Activated T-helper 17 cell treated with anti-CD3 and anti-CD28 coated beads, Interleukin-2, amount 50 U/mL, for 72 hours (primary cell): ENCODE data around the gene SLC9B2. TPM values are rescaled to one million over a fixed set of nuclear protein-coding genes. Genes with fewer than 3 reads are reported as not detected.
"Not testable (repeated sequence)": the region's sequence is repeated elsewhere in the genome, so short reads cannot be mapped to it uniquely, and the experiment has no call there.

ENCODE experiments used
- ATAC-seq: fragments of 150-1000 bp; cut with Tn5 transposase; replicated peaks from 2 replicates; pipeline ENCODE4 v1.10.0; 2021; ENCODE audit warnings: mild to moderate bottlenecking, moderate library complexity
- H3K27ac Mint-ChIP-seq: one replicate; pipeline ENCODE4 v1.8.0; 2022; ENCODE audit warnings: mixed read lengths
- H3K27me3 Mint-ChIP-seq: one replicate; pipeline ENCODE4 v1.8.0; 2022; ENCODE audit warnings: mixed read lengths
- H3K36me3 Mint-ChIP-seq: one replicate; pipeline ENCODE4 v1.8.0; 2022; ENCODE audit warnings: low read depth, mild to moderate bottlenecking, mixed read lengths
- H3K4me1 Mint-ChIP-seq: one replicate; pipeline ENCODE4 v1.8.0; 2022; ENCODE audit warnings: mixed read lengths
- H3K4me3 Mint-ChIP-seq: one replicate; pipeline ENCODE4 v1.8.0; 2022; ENCODE audit warnings: mild to moderate bottlenecking, mixed read lengths
- H3K9me3 Mint-ChIP-seq: one replicate; pipeline ENCODE4 v1.8.0; 2022; ENCODE audit warnings: mixed read lengths
- total RNA-seq, 2 donors: library from RNA; stranded (reverse); gene quantifications; one replicate each; pipeline ENCODE4 v1.2.3, GENCODE V29; 2022

Gene SLC9B2
- total RNA-seq, 2 donors from 2014 or later: 26.0 to 36.5 TPM

- peak overlapping the region; percentile 89 for H3K4me3 Mint-ChIP-seq
- no peaks in the 10 kb centered on the region for H3K36me3 Mint-ChIP-seq
- no peak for ATAC-seq
- no peaks in the 10 kb centered on the region for H3K4me1 Mint-ChIP-seq
- peak overlapping the region; percentile 95 for H3K27ac Mint-ChIP-seq
- H3K9me3 Mint-ChIP-seq: no peaks in the 10 kb centered on the region
- H3K27me3 Mint-ChIP-seq: no peaks in the 10 kb centered on the region
Measured at GRCh38 chr4:103018391-103019307, 57.9 kb downstream of the SLC9B2 start.

DNA sequence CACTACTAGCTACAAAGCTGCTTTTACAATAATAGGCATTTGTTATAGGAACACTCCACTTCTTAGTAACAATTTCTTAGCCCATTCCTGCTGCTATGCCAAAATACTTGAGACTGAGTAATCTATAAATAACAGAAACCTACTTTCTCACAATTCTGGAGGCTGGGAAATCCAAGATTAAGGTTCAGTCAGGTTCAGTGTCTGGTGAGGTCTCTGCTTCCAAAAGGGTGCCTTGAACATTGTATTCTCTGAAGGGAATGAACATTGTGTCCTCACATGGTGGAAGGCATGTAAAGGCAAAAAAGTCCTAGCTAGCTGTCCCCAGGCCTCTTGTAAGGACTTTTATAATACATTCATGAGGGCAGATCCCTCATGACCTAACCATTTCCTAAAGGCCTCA lies 64.0 kb downstream of the SLC9B2 start:
- no peak for ATAC-seq
- Mint-ChIP-seq H3K36me3 (no peaks in the 10 kb centered on the region), H3K27me3 (no peaks in the 10 kb centered on the region), H3K27ac (peak overlapping the region; percentile 30), H3K4me3 (no peak overlapping the region), H3K9me3 (no peaks in the 10 kb centered on the region), H3K4me1 (peaks cover 4% of the 10 kb centered on the region)

GRCh38 chr4:103012060-103012459 lies 64.5 kb downstream of the SLC9B2 start:
- Mint-ChIP-seq H3K27me3 (no peaks in the 10 kb centered on the region), H3K36me3 (no peaks in the 10 kb centered on the region), H3K4me3 (no peak overlapping the region), H3K4me1 (peaks cover 4% of the 10 kb centered on the region), H3K9me3 (no peaks in the 10 kb centered on the region), H3K27ac (peak overlapping the region; percentile 30)
- no peak for ATAC-seq

DNA sequence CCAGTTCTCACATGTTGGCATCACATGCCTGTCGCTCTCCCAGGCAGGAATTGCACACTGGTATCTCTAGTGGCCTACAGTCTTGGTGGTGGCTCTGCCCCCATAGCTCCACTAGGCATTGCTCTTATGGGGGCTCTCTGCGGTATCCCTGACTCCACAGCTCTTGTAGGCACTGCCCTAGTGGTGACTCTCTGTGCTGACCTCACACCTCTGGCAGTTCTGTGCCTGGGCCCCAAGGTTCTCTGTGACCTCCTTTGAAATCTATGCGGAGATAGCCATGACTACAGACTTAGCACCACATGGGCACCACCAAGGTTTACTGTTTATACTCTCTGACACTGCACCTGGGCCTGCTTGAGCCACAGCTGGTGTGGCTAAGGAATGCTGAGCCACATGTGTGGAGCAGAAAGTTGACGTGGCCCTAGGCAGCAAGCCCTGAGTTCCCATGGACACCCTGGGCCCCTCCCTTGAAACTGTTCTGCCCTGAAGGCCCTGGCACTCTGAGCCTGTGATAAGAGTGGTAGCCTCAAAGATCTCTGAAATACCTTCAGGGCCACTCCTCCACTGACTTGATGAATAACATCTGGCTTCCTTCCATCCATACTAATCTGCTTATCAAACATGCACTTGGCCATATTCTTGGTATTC lies 65.1 kb downstream of the SLC9B2 start:
- no peaks in the 10 kb centered on the region for H3K9me3 Mint-ChIP-seq
- no peak overlapping the region for H3K27ac Mint-ChIP-seq
- H3K4me1 Mint-ChIP-seq: peaks cover 4% of the 10 kb centered on the region
- H3K4me3 Mint-ChIP-seq: no peak overlapping the region
- no peaks in the 10 kb centered on the region for H3K36me3 Mint-ChIP-seq
- ATAC-seq: no peak
- H3K27me3 Mint-ChIP-seq: no peaks in the 10 kb centered on the region

DNA sequence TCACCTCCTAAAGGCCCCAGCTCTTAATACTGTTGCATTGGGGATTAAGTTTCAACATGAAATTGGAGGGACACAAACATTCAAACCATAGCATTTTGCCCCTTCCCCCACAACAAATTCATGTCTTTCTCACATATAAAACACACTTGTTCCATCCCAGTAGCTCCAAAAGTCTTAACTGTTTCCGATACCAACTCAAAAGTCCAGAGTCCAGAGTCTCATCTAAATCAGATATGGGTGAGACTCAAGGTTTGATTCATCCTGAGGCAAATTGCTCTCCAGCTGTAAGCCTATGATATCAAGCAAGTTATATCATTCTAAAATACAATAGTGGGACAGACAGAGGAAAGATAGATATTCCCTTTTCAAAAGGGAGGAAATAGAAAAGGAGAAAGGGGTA lies 65.8 kb downstream of the SLC9B2 start:
- no peak for ATAC-seq
- Mint-ChIP-seq H3K4me1 (peaks cover 4% of the 10 kb centered on the region), H3K9me3 (no peaks in the 10 kb centered on the region), H3K27ac (no peak overlapping the region), H3K27me3 (no peaks in the 10 kb centered on the region), H3K4me3 (no peak overlapping the region), H3K36me3 (no peaks in the 10 kb centered on the region)

- Mint-ChIP-seq H3K27me3 (no peaks in the 10 kb centered on the region), H3K9me3 (no peaks in the 10 kb centered on the region), H3K27ac (no peak overlapping the region), H3K4me1 (peaks cover 4% of the 10 kb centered on the region), H3K36me3 (no peaks in the 10 kb centered on the region), H3K4me3 (no peak overlapping the region)
- ATAC-seq: peak; percentile 70
Measured at GRCh38 chr4:103008875-103009729, 67.5 kb downstream of the SLC9B2 start.

GRCh38 chr4:103002551-103002950 lies 74.0 kb downstream of the SLC9B2 start:
- Mint-ChIP-seq H3K27ac (no peak overlapping the region), H3K4me3 (no peak overlapping the region), H3K36me3 (no peaks in the 10 kb centered on the region)

DNA sequence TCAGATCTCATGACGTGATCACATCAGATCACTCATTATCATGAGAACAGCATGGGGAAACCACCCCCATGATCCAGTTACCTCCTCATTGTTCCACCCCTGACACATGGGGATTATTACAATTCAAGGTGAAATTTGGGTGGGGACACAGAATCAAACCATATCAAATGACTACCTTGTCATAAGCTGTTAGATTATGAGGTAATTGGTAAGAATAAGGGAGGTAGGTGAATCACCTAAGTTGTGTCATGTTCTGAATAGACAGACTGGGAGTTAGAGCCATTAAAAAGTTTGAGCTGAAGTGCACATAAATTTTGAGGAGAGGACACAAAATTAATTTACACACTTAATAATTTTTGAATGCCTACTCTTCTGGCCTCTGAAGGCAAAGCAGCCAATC lies 81.8 kb downstream of the SLC9B2 start:
- Mint-ChIP-seq H3K4me3 (no peak overlapping the region), H3K36me3 (no peaks in the 10 kb centered on the region), H3K27ac (no peak overlapping the region), H3K27me3 (no peaks in the 10 kb centered on the region), H3K4me1 (no peaks in the 10 kb centered on the region), H3K9me3 (no peaks in the 10 kb centered on the region)
- no peak for ATAC-seq

More at GRCh38 chr4:103002551-103002950, 74.0 kb downstream of the SLC9B2 start:
- no peak for ATAC-seq
- H3K4me1 Mint-ChIP-seq: no peaks in the 10 kb centered on the region
- no peaks in the 10 kb centered on the region for H3K27me3 Mint-ChIP-seq
- peaks cover 8% of the 10 kb centered on the region for H3K9me3 Mint-ChIP-seq

DNA sequence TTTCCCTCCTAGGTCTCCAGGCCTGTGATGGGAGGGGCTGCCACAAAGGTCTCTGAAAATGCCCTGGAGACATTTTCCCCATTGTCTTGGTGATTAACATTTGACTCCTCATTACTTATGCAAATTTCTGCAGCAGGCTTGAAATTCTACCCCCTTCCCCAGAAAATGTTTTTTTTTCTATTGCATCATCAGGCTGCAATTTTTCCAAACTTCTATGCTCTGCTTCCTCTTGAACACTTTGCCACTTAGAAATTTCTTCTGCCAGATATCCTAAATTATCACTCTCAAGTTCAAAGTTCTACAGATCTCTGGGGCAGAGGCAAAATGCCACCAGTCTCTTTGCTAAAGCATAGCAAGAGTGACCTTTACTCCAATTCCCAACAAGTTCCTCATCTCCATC lies 82.6 kb downstream of the SLC9B2 start:
- not testable (repeated sequence) for H3K9me3 Mint-ChIP-seq, ATAC-seq, H3K27ac Mint-ChIP-seq, H3K4me1 Mint-ChIP-seq, H3K27me3 Mint-ChIP-seq, H3K36me3 Mint-ChIP-seq, H3K4me3 Mint-ChIP-seq

GRCh38 chr4:102988429-102989020 lies 88.0 kb downstream of the SLC9B2 start:
- no peaks in the 10 kb centered on the region for H3K27me3 Mint-ChIP-seq
- no peaks in the 10 kb centered on the region for H3K4me1 Mint-ChIP-seq
- ATAC-seq: peak; percentile 24
- no peaks in the 10 kb centered on the region for H3K9me3 Mint-ChIP-seq
- H3K27ac Mint-ChIP-seq: peak overlapping the region; percentile 0
- H3K36me3 Mint-ChIP-seq: no peaks in the 10 kb centered on the region
- H3K4me3 Mint-ChIP-seq: peak overlapping the region; percentile 5

DNA sequence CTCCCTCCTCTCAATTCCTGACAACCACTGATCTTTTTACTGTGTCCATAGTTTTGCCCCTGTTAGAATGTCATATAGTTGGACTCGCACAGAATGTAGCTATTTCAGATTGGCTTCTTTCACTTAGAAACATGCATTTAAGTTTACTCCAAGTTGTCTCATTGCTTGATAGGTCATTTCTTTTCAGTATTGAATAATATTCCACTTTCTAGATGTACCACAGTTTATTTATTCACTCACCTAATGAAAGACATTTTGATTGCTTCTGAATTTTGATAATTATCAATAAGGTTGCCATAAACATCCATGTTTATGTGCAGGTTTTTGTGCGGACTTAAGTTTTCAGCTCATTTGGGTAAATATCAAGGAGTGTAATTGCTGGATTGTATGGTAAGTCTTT lies 95.6 kb downstream of the SLC9B2 start:
- Mint-ChIP-seq H3K9me3 (peaks cover 8% of the 10 kb centered on the region), H3K27ac (no peak overlapping the region), H3K4me3 (no peak overlapping the region), H3K4me1 (no peaks in the 10 kb centered on the region), H3K36me3 (no peaks in the 10 kb centered on the region), H3K27me3 (no peaks in the 10 kb centered on the region)
- ATAC-seq: no peak
